ENCODE measurements around the gene HSP90AA1. TPM values are rescaled to one million over a fixed set of nuclear protein-coding genes. Genes with fewer than 3 reads are reported as not detected.
A peak's percentile ranks its signal among the peaks of the same experiment; 100 is the strongest.
"Not testable (repeated sequence)": the region's sequence is repeated elsewhere in the genome, so short reads cannot be mapped to it uniquely, and the experiment has no call there.

Gene HSP90AA1
- total RNA-seq, 1 donor from 2014 or later, result 379 TPM

- DNase-seq (ENCODE audit: low read depth), result no peak
These were observed 8.5 kb upstream of the HSP90AA1 start for GRCh38 chr14:102095231-102095870.

- DNase-seq (ENCODE audit: low read depth), result no peak
These were observed 7.3 kb upstream of the HSP90AA1 start for GRCh38 chr14:102094101-102094500.

GRCh38 chr14:102092806-102093205 lies 6.0 kb upstream of the HSP90AA1 start:
- no peak for DNase-seq (ENCODE audit: low read depth)

- DNase-seq (ENCODE audit: low read depth), result no peak
These were observed 3.9 kb upstream of the HSP90AA1 start for GRCh38 chr14:102090713-102091112.

GRCh38 chr14:102089621-102090343 lies 2.9 kb upstream of the HSP90AA1 start:
- no peak for DNase-seq (ENCODE audit: low read depth)

- DNase-seq (ENCODE audit: low read depth), result no peak
These were observed 1.4 kb upstream of the HSP90AA1 start for GRCh38 chr14:102088012-102088792.

- DNase-seq (ENCODE audit: low read depth), result no peak
These were observed 843 bp upstream of the HSP90AA1 start for GRCh38 chr14:102087762-102088011.

- no peak for DNase-seq (ENCODE audit: low read depth)
These were observed 204 bp downstream of the HSP90AA1 start for GRCh38 chr14:102086709-102086971.

GRCh38 chr14:102085948-102086708 lies 716 bp downstream of the HSP90AA1 start:
- DNase-seq (ENCODE audit: low read depth), result peak; percentile 65

GRCh38 chr14:102085488-102085887 lies 1.4 kb downstream of the HSP90AA1 start:
- DNase-seq (ENCODE audit: low read depth), result no peak

GRCh38 chr14:102084931-102085330 lies 1.9 kb downstream of the HSP90AA1 start:
- DNase-seq (ENCODE audit: low read depth), result no peak

- not testable (repeated sequence) for DNase-seq (ENCODE audit: low read depth)
These were observed 2.3 kb downstream of the HSP90AA1 start for GRCh38 chr14:102084522-102084921.

GRCh38 chr14:102081231-102082080 lies 5.4 kb downstream of the HSP90AA1 start:
- DNase-seq (ENCODE audit: low read depth), result no peak

GRCh38 chr14:102080183-102081080 lies 6.4 kb downstream of the HSP90AA1 start:
- no peak for DNase-seq (ENCODE audit: low read depth)

- no peak for DNase-seq (ENCODE audit: low read depth)
These were observed 7.2 kb downstream of the HSP90AA1 start for GRCh38 chr14:102079700-102079979.

GRCh38 chr14:102078831-102079699 lies 7.8 kb downstream of the HSP90AA1 start:
- DNase-seq (ENCODE audit: low read depth), result no peak

GRCh38 chr14:102078361-102078791 lies 8.5 kb downstream of the HSP90AA1 start:
- DNase-seq (ENCODE audit: low read depth), result not testable (repeated sequence)

- no peak for DNase-seq (ENCODE audit: low read depth)
These were observed 9.5 kb downstream of the HSP90AA1 start for GRCh38 chr14:102077382-102077709.

GRCh38 chr14:102075155-102075554 lies 11.7 kb downstream of the HSP90AA1 start:
- DNase-seq (ENCODE audit: low read depth), result no peak

Data from myocyte (in vitro differentiated cells).